ENCODE measurements around the gene LRRC14B. TPM values are rescaled to one million over a fixed set of nuclear protein-coding genes. Genes with fewer than 3 reads are reported as not detected.

LRRC14B gene
- total and polyA plus RNA-seq, 7 donors = 0.66 TPM; not detected in 6

DNA sequence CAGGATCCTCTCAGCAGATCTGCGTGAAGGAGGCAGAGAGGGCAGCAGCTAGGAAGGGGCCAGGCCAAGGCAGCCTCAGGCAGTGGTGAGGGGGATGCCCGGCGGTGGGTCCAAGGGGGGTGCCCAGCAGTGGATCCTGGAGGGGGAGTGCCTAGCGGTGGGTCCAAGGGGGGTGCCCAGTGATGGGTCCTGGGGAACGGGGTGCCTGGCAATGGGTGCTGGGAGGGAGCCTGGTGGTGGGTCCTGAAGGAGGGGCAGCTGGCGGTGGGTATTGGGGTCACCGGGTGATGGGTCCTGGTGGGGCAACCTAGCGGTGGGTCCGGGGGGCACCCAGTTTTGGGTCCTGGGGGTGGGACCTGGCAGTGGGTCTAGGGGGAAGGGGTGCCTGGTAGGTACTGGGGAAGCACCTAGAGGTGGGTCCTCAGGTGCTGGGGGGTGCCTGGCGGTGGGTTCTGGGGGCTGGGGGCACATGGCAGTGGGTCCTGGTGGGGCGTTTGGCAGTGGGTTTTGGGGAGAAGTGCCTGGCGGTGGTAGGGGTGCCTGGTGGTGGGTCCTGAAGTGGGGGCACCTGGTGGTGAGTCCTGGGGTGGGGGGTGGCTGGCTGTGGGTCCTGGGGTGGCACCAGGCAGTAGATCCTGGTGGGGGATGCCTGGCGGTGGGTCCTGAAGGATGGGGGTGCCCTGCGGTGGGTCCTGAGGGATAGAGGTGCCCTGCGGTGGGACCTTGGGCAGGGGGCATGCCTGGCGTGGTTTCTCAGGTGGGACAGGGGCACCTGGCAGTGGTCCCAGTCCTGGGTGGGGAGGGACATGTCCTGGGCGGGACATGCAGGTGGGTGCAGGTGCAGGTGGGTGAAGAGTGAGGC, 1.9 kb downstream of the LRRC14B start:
- peaks cover 0 to 25% (median 21%) of the 10 kb centered on the region in 4 donors for H3K4me1 ChIP-seq
- no peaks in the 10 kb centered on the region for H3K9me3 ChIP-seq
- H3K27ac ChIP-seq = no peak overlapping the region
- no peak for TF ChIP-seq EP300 (IDR thresholded peaks at IDR 0.05)
- TF ChIP-seq, protein P1, sequence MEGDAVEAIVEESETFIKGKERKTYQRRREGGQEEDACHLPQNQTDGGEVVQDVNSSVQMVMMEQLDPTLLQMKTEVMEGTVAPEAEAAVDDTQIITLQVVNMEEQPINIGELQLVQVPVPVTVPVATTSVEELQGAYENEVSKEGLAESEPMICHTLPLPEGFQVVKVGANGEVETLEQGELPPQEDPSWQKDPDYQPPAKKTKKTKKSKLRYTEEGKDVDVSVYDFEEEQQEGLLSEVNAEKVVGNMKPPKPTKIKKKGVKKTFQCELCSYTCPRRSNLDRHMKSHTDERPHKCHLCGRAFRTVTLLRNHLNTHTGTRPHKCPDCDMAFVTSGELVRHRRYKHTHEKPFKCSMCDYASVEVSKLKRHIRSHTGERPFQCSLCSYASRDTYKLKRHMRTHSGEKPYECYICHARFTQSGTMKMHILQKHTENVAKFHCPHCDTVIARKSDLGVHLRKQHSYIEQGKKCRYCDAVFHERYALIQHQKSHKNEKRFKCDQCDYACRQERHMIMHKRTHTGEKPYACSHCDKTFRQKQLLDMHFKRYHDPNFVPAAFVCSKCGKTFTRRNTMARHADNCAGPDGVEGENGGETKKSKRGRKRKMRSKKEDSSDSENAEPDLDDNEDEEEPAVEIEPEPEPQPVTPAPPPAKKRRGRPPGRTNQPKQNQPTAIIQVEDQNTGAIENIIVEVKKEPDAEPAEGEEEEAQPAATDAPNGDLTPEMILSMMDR (IDR thresholded peaks at IDR 0.05) = no peak
- TF ChIP-seq POLR2A (IDR thresholded peaks at IDR 0.05) = no peak
- TF ChIP-seq POLR2AphosphoS5 (IDR thresholded peaks at IDR 0.05) = no peak
- intact Hi-C loops (cut with DNase I) = no loop called here
- no peaks in the 10 kb centered on the region for H3K36me3 ChIP-seq
- 88% methylated on average over 17 of the region's 17 CpGs for WGBS, 2 donors
- DNase-seq = peak; percentile 67
- peaks cover 0 to 14% (median 0%) of the 10 kb centered on the region in 3 donors for H3K27me3 ChIP-seq
- H3K4me3 ChIP-seq = no peak overlapping the region

DNA sequence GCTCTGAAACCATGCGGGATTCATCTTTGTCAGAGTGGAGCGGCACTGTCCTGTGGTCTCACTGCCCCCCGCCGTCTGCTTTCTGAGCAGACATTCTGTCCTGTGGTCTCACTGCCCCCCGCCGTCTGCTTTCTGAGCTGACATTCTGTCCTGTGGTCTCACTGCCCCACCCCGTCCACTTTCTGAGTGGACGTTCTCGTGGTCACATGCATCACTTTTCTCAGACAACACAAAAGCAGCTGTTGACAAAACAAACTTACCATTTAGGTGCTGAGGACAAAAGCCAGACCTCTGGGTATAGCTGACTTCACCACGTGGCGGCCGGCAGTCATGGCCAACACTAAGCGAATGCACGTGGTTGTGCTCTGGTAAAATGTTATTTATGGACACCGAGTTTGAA, 2.8 kb downstream of the LRRC14B start:
- Histone ChIP-seq H3K27ac (no peak overlapping the region), H3K36me3 (no peaks in the 10 kb centered on the region), H3K4me3 (no peak overlapping the region), H3K4me1 (peaks cover 0 to 18% (median 16%) of the 10 kb centered on the region in 4 donors), H3K9me3 (no peaks in the 10 kb centered on the region), H3K27me3 (peaks cover 0 to 14% (median 0%) of the 10 kb centered on the region in 3 donors)
- intact Hi-C loops (cut with DNase I) = no loop called here
- WGBS, 2 donors = 91 to 92% methylated on average over 15 of the region's 15 CpGs
- TF ChIP-seq, protein P1 (IDR thresholded peaks at IDR 0.05) = no peak
- TF ChIP-seq EP300 (IDR thresholded peaks at IDR 0.05) (no peak), POLR2AphosphoS5 (IDR thresholded peaks at IDR 0.05) (no peak), POLR2A (IDR thresholded peaks at IDR 0.05) (no peak)
- DNase-seq = peak; percentile 63

DNA sequence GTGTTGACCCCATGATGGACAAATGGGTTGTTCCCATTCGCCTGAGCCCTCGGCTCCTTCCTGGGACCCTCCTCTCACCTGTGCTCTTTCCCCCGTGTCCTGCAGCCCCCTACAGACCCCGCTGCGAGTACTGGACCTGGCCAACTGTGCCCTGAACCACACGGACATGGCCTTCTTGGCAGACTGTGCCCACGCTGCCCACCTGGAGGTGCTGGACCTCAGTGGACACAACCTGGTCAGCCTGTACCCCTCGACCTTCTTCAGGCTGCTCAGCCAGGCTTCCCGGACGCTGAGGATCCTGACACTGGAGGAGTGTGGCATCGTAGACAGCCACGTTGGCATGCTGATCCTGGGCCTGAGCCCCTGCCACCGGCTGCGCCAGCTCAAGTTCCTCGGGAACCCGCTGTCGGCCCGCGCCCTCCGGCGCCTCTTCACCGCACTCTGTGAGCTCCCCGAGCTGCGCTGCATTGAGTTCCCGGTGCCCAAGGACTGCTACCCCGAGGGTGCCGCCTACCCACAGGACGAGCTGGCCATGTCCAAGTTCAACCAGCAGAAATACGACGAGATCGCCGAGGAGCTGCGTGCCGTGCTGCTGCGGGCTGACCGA, 3.4 kb downstream of the LRRC14B start:
- WGBS, 2 donors = 94% methylated on average over 36 of the region's 36 CpGs
- intact Hi-C loops (cut with DNase I) = no loop called here
- Histone ChIP-seq H3K4me1 (peaks cover 0 to 17% (median 16%) of the 10 kb centered on the region in 4 donors), H3K9me3 (no peaks in the 10 kb centered on the region), H3K27me3 (peaks cover 0 to 14% (median 0%) of the 10 kb centered on the region in 3 donors), H3K4me3 (no peak overlapping the region), H3K36me3 (no peaks in the 10 kb centered on the region), H3K27ac (no peak overlapping the region)
- peak; percentile 56 for DNase-seq
- no peak for TF ChIP-seq POLR2AphosphoS5 (IDR thresholded peaks at IDR 0.05)
- no peak for TF ChIP-seq EP300 (IDR thresholded peaks at IDR 0.05)
- TF ChIP-seq, protein P1 (IDR thresholded peaks at IDR 0.05) = no peak
- TF ChIP-seq POLR2A (IDR thresholded peaks at IDR 0.05) = no peak

DNA sequence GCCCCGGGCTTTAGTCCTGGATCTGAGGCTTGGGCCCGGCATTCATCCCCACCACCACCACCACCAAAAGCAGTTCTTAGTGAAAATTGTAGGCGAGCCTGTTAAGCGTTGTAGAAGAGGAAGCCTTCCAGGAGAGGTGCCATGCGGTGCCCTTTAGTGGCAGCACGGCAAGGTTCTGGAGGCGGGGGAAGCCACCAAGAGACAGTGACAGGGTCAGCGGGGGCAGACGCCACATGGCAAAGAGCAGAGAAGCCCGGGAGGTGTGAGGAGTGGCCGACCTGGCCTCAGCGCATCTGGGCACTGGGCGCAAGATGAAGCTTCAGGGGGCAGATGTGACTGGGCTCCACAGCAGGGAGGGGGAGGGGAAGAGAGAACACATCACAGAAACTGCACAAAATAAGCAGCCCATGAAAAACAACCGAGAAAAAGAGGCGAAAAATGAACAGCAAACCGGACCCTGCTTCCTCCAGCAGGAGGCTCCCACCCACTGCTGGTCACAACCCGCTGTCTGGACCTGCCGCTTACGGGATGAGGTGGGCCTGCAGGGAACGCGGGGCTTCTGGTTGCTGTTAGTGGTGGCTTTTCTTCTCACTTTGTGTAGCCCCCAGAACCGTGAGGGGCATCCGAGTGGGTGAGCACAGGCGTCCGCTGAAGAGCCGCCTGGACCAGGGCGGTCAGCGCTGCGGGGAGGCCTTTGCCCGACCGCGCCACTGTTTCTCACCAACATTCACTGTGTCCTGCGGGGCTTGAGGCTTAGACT, 4.3 kb downstream of the LRRC14B start:
- intact Hi-C loops (cut with DNase I) = no loop called here
- Histone ChIP-seq H3K36me3 (no peaks in the 10 kb centered on the region), H3K4me3 (no peak overlapping the region), H3K27me3 (peaks cover 0 to 14% (median 0%) of the 10 kb centered on the region in 3 donors), H3K27ac (no peak overlapping the region), H3K9me3 (no peaks in the 10 kb centered on the region), H3K4me1 (peaks cover 0 to 15% (median 13%) of the 10 kb centered on the region in 4 donors)
- DNase-seq = peak; percentile 52
- TF ChIP-seq, protein P1 (IDR thresholded peaks at IDR 0.05) = no peak
- TF ChIP-seq POLR2AphosphoS5 (IDR thresholded peaks at IDR 0.05) (no peak), POLR2A (IDR thresholded peaks at IDR 0.05) (no peak), EP300 (IDR thresholded peaks at IDR 0.05) (no peak)
- WGBS, 2 donors = 85 to 86% methylated on average over 33 of the region's 33 CpGs

All from sigmoid colon (tissue), 7 donors.